HG03571 (cell line): Measurements from ENCODE around the gene RNF5.
"Not testable (repeated sequence)": the region's sequence is repeated elsewhere in the genome, so short reads cannot be mapped to it uniquely, and the experiment has no call there.

Experiments used
- ATAC-seq: cut with Tn5 transposase; IDR thresholded peaks from one replicate; pipeline ENCODE4 v1.9.1; 2021; ENCODE audit not compliant: unreplicated experiment

Gene RNF5

DNA sequence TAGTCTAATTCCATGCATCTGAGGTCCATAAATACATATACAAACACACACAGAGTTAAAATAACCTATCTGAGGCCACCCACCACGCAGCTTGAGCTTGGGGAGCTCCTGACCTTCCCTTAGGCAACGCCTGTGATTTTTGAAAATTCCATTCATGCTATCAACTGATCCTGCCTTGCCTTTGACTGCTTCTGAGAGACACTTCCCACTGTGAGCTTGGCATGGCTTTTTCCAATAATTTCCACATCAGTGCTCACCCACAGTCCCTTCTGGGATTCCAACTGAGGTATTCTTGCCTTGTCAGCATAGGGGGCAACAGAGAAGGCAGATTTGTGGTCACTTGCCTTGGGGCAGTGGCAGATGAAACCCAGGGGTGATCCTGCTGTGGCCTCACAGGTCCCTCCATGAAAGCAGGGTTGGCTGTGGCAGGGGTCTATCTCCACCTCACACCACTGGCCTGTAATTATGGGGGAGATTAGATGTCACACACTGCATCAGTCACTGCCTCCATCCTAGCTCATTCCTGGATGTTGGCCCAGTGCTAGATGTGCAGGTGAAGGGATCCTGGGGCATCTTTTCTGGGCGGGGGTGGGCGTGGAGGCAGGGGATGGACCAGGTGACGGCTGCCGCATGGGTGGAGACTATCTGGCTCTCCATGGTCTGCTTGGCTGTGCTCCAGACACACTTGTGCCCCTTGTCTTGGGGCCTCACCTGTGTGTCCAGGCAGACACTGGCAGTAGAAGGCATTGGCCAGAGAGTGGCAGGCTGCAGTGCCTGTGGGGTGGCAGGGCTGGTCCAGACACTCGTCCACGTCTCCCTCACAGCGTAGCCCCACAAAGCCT lies 25.4 kb downstream of the RNF5 start:
- ATAC-seq, result no peak

DNA sequence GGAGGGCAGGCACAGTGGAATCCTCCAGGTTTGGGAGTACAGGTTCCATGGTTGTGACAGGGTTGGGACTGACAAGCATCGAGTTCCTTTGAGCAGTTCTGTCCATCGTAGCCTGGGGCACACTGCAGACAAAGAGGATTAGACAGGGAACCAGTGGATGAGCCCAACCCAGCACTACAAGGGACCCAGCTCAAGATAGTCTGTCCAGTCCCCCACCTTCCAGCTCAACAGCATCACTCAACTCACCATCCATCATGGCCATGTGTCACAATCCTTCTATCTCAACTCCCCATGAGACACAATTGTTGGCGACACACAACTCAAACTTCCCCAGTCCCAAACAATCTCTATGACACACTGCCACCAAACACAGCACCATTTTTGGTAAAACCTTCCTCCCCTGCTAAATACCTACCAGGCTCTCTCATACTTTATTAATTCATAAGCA lies 26.1 kb downstream of the RNF5 start:
- no peak for ATAC-seq

DNA sequence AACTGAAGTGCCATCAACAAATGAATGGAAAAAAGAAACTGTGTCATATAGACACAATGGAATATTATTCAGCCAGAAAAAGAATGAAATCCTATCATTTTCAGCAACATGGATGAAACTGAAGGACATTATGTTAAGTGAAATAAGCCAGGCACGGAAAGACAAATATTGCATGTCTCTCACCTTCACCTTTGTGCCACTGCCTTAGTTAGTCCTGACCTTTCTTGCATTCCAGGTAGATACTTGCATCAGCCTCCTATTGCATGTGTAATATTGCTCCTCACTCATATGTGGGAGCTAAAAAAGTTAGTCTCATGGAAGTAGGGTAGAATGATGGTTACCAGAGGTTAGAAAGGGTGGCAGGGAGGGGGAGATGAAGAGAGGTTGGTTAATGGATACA lies 30.8 kb downstream of the RNF5 start:
- ATAC-seq, result no peak

DNA sequence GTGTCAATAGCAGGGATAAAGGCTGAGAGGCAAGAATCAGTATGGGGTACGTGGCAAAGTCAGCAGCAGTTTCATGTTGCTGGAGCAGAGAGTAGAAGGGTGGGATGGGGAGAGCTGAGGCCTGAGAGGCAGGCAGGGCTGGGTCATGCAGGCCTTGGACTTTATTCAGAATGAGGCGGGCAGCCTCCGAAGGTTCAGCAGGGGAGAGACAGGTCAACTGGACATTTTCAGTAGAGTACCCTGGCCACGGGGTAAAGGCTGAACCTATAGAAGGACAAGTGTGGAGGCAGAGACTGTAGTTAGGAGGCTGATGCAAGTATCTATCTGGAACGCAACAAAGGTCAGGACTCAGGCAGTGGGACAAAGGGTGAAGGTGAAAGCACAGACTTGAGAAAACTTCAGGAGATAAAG lies 32.0 kb downstream of the RNF5 start:
- no peak for ATAC-seq

DNA sequence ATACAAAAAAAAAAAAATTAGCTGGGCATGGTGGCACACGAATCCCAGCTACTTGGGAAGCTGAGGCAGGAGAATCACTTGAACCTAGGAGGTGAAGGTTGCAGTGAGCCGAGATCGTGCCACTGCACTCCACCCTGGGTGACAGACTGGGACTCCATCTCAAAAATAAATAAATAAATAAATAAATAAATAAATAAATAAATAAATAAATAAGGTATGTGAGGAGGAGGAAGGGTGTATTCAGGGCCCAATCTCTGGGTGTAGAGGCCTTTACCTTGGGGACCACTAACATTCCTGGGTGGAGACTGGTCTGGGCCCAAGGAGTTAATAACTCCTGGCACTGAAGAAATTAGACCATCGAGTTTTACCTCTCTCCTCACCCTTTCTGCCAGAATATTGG lies 33.2 kb downstream of the RNF5 start:
- not testable (repeated sequence) for ATAC-seq

DNA sequence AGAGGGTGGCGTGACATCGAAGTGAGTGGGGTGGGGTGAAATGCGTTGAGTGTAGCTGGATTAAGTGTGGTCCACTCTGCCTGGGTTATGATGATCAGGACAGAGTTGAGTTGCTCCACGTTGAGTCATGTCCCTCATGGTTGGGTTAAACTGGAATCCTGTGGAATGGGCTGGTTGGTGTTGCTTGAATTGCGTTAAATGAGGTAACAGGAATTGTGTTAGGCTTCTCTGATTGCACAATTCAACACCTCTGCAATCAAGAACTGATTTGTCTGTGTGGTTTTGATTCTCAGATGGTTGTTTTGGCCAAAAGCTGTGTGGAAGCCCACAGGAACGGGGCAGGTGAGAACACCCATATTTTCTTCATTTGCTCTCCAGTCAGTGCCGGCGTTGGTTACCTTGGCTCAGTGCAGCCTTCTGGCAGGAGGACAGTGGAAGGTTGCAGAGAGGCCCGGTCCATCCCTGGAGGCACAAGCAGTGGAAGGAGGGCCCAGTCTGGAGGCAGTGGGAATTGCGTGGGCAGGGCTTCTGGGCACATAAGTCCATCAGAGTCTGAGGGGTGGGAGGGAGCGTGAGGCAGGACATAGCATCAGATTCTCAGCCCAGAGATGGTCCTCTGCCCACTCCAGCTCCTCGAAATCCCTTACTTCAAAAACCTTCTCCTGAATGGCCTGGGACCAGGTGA lies 34.0 kb downstream of the RNF5 start:
- no peak for ATAC-seq

DNA sequence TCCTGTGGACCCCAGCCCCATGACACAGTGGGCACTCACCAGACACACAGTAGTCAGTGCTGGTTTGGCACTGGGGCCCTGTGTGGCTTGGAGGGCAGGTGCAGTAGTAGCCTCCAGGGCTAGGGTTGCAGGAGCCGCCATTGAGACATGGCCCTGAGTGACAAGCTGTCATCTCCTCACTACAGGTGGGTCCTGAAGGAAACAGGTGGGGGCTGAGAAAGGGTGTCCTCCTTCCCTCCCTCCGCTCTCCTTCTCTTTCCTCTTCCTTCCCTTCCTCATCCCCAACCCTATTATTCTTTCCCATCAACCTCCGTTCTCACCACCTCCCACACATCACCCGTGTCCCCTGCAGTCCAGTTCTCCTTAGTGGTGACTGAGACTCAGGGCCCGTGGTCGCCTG lies 35.4 kb downstream of the RNF5 start:
- ATAC-seq, result no peak

DNA sequence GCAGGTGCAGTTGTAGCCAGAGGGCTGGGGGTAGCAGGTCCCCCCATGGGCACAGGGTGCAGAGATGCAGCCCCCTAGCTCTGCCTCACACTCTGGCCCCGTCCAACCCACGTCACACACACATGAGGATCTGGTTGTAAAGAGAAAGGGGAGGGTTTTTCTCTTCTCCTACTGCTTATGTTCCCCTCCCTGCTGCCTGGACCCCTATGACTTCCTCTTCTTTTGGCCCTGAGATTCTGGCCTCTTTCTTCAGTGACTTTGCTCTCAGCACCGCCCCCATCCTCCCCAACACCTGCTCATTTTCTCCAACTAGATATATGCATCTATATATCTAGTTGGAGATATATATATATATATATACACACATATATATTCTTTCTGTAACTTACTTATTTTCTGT lies 35.9 kb downstream of the RNF5 start:
- no peak for ATAC-seq

DNA sequence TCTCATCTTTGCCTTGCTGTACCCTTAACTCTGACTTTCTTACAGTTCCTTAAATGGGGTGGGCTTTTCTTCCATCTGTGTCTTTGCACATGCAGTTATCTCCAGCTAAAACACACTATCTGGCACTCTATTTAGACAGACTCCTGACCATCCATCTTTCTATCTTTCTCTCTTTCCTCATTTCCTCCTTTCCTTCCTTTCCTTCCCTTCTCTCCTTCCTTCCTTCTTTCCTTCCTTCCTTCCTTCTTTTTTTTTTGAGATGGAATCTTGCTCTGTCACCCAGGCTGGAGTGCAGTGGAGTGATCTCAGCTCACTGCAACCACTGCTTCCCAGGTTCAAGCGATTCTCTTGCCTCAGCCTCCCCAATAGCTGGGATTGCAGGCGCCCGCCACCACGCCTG lies 37.4 kb downstream of the RNF5 start:
- no peak for ATAC-seq

DNA sequence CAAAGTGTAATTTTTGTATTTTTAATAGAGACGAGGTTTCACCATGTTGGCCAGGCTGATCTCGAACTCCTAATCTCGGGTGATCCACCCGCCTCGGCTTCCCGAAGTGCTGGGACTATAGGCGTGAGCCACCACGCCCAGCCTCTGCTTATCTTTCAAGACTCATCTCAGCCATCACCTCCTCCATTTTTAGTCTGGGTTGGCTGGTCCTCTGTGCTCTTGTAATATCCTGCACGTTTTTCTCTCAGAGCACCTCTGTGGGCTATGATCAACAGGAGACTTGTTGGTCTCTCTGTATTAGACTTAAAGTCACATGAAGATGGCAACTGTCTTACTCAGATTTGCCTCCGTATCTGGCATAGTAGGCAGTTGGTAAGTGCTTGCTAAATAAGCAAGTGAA lies 38.1 kb downstream of the RNF5 start:
- ATAC-seq, result no peak

DNA sequence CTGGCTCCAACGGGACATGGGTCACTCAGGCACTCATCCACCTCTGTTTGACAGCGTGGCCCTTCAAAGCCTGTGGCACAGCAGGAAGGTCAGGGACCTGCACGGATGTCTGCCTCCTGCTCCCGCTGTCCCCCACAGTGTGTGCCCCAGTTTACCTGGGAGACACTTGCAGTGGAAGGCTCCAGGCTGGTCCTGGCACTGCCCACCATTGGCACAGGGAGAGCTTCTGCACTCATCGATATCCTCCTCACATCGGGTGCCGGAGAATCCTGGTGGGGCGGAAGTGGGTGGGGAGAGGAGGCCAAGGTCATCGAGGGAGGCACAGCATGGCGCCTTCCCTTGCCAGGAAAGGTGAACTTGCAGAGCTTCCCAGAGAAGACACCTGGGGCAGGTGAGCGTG lies 38.8 kb downstream of the RNF5 start:
- ATAC-seq, result no peak

DNA sequence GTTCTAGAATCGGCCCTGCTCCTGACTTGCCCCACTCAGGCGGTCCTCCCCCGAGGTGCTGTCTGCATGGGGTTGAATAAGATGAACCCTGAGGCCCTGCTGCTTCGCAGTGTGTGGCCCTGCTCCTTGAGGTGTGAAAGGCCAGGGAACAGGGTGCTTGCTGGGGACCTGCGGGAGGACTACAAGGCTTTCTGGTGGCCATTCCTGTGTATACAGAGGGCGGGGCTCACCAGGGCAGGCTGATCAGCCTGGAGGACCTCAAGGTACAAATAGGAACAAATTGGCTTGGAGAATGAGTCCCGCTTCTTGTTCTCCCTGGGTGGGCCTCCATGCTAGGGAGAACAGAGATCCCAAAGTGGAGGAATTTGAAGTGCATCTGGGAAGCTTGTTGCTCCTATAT lies 40.0 kb downstream of the RNF5 start:
- ATAC-seq, result no peak

DNA sequence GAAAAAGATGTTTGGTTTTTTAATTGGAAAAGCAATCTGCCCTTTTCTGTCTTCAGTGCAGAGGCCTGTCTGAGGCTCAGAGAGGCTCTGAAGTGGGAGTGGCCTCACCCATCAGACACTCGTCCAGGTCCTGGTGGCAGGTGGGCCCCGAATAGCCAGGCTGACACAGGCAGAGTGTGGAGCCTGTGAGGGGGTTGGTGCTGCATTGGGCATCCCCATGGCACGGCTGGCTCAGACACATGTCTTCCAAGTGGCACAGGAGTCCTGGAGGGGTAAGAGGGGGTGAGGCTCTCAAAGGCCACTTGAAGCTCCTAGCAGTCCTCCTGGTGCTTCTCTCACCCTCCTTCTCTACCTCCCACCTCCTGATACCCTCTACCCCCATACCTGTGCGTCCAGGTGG lies 41.8 kb downstream of the RNF5 start:
- ATAC-seq, result no peak

DNA sequence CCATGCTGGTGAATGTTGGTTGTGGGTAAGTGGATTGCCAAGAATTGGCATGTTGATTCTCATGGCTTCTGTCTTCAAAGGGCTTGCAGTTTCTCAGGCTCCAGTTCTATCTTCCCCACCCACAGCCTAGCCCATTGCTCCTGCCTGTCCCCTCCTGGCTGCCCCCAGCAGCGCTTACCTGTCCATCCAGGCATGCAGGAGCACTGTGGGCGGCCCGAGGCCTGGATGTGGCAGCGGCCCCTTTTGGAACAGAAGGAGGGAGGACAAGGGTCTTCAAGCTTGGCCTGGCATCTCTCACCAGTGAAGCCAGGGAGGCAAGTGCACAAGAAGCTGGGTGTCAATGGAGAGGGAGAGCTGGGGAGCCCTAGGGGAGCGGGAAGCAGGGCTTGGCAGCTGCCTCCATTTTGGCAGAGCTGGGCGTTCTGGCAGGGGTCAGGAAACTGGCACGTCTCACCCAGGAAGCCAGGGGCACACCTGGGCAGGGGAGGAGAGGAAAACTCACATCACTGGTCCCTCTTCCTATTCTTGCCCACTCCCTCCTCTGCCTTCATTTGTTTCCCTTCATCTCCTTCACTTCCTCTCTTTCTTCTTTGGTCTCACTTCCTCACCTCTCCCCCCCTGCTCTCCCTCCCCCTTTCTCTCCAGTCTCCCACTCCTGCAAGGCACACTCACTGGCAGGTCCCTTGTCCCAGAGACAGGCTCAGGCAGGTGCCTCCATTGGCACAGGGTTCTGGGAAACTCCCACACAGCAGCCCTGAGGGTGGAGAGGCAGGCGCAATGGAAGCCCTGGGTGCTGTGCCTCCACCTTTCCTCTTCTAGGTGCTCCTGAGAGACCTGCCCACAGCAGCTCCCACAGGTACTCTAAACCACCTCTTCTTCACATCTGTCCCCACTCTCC lies 44.4 kb downstream of the RNF5 start:
- ATAC-seq, result no peak

DNA sequence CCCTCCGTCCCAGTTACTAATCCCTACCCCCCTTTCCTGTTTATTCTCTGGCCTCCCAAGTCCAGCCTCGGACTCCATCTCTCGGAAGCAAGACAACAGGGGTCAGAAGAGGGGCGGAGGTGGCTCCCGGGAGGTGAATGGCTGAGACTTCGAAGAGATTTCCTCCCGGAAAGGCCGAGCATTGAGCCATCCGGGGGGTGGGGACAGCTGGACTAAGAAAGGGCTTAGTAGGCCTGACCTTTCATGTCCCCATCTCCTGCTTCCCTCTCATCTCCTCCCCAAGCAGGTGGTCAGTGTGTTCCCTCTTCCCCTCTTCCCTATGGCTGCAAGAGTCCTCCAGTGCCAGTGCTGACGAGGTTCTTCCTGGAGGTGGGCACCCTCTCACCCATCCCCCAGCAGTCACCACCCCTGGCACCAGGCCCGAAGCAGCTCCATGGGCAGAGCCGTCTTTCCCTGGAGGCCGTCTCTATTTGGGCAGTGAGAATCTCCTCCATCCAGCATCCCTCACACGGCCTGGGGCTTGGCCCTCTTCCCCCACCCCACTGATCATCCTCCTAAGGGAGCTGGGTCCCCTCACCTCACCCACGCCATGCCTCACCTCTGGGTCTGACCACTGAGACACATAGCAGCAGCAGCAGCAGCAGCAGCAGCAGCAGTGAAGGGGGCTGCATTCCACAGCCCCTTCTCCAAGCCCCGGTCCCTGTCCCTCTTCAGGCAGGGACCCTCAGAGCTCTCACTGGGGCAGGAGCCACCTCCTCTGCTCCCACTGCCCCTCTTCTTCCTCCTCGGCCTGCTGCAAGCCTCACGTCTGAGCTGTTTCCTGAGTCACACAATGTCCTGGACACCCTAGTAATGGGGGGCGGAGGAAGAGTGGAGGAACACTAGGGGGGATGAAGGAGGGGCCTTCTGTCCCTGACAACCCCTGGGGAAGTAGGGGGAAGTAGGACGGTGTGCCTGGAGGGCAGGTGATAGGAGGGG lies 45.3 kb downstream of the RNF5 start, which contains the start of gene NOTCH4:
NOTCH4 (minus strand) TSS at position 810 of the 978 bp plus-strand sequence; CDS start at position 671, 139 bp downstream.
- no peak for ATAC-seq

DNA sequence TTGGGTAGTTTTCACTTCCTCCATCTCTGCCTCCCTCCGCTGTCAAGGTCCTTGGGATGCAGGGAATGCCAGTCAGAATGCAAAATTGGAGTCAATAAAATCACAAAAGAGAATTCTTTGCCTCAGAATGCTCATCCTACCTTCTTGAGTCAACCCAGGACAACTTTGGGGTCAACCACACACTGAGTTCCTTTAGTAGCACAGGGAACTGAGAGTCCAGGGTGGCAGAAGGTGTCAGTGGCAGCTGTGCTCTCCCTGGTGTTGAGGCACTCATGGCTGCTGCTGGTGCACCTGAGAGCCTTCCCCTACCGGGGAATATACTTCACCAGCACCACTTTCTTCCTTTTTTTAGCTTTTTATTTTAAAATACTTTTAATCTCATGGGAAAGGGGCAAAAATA lies 46.5 kb downstream of the RNF5 start:
- no peak for ATAC-seq

DNA sequence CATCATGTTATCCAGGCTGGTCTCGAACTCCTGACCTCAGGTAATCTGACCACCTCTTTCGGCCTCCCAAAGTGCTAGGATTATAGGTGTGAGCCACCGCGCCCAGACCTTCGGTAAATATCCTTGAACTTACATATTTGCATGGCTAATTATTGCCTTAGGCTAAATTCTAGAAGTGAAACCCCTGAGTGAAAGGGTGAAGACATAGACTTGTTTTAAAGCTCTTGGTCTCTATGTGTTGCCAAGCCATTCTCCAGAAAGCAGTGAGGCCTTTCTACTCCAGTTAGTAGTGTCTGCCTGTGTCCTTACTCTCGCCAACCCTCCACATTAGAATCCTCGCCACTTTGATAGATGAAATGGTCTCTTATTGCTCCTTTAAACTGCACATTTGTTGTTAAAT lies 48.2 kb downstream of the RNF5 start:
- no peak for ATAC-seq
